IPS-NIHi11 (cell line): ENCODE results near the gene DTYMK.

Experiments
- DNase-seq: peaks from one replicate; pipeline ENCODE4 v3.0.0; 2012; ENCODE audit warnings: mixed read lengths, low spot score

Gene DTYMK

DNA sequence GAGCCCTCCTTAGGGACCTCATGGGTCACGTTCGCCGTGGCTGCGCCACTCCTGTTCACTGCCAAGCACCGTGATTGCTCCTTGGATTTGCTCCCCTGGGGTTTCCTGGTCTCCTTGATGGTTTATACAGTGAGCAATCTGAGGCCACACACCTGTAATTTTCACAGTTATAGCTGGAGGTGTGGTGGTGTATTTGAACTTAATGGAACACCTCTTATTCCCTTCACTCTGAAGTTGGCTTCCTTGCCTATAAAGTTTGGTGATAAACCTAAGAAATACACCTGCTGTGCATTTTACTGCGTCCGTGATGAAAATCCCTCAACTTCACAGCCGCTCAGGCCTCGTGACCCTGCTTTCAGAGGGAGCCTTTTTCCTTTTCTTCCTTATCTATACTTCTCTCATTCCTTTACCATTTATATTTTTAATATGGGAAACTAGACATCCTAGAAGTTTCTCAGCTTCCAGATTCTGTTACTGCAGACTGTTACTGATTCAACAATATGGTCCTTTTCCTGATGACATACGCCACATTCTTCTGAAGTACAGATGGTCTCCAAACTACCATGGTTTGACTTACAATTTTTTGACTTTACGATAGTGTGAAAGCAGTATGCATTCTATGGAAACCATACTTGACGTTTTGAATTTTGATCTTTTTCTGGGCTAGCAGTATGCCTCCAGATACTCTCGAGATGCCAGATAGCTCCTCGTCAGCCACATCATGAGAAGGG, 40.5 kb downstream of the DTYMK start:
- DNase-seq: no peak

DNA sequence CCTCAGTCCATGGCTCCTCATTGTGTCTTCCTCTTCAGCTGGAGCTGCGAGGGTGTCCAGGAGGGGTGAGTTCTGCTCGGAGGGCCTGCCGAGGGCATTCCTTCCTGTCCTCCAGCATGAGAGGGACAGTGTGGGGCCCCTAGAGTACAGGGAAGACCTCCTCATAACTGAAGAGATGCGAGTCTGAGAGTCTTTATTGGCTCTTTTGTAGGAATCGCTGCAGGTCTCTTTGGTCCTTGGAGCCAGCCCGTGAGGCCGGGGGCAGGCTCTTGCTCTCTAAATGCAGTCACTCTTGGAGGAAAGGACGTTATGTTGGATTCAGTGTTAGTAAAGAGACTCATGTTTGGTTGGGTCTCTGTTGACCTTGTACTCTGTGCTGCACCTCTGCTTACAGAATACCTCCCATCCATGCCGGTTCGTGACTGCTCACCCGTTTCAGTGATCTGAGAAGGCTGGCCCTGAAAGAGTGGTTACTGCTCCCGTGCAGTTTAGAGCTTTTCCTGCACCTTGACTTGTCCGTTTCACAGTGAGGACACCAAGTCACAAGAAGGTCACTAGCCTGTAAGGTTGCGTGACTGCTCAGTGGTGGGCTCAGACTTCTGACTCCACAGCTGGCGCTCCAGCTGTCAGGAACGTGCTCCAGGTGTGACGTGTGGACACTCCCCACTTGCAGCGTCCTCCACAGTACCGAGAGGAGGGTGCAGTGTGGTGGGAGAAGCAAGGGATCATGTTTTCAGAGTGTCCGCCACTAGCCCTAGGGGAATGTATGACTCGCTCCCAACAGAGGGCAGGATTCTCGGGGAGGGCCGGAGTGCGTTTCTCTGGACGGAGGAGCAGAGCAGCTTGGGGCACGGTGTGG, 41.3 kb downstream of the DTYMK start:
- no peak for DNase-seq

GRCh38 chr2:241641631-241642030, 45.0 kb downstream of the DTYMK start:
- DNase-seq: no peak

DNA sequence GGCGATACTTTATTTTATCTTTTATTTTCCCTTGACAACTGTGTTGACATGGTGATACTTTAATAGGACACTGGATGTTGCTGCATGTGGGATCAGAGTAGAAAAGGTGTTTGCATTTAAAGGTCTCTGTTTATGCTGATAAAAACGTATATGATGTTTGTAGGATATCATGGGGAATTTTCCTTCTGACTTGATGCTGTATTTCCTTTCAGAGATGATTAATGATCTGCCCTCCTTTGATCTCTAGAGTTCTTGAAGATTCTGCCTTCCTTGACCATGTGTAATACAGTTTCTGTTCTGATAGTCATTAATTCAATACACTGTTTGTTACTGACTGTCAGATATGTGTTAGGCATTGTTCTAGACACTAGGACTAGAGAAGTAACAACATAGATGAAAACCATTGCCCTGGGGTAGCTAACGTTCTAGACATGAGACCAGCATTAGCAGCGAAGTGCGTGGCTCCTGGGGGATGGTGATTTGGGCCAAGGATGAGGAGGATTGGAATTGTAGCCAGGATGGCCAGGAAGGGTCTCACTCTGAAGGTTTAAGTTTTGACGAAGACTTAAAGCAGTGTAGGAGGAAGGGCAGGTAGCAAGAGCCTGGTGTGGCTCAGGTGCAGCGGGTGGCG, 46.3 kb downstream of the DTYMK start:
- no peak for DNase-seq

DNA sequence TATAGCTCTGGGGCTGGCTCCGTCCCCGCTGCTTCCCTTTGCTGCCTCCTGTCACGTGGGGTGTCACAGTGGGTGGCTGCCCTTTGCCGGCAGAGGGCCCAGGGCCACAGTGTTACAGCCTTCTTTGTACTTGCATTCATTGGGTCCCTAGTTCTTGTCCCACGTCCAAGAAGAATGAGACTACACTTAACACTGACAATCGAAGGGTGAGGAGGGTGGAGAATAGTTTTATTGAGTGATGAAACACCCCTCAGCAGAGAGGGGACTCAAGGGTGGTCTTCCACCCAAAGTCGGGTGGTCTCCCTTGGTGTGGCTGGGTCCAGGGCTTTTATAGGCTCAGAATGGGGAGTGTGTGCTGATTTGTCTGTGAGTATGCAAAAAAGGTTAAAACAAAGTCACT, 47.2 kb downstream of the DTYMK start:
- no peak for DNase-seq

GRCh38 chr2:241638940-241639339, 47.7 kb downstream of the DTYMK start:
- DNase-seq: no peak

DNA sequence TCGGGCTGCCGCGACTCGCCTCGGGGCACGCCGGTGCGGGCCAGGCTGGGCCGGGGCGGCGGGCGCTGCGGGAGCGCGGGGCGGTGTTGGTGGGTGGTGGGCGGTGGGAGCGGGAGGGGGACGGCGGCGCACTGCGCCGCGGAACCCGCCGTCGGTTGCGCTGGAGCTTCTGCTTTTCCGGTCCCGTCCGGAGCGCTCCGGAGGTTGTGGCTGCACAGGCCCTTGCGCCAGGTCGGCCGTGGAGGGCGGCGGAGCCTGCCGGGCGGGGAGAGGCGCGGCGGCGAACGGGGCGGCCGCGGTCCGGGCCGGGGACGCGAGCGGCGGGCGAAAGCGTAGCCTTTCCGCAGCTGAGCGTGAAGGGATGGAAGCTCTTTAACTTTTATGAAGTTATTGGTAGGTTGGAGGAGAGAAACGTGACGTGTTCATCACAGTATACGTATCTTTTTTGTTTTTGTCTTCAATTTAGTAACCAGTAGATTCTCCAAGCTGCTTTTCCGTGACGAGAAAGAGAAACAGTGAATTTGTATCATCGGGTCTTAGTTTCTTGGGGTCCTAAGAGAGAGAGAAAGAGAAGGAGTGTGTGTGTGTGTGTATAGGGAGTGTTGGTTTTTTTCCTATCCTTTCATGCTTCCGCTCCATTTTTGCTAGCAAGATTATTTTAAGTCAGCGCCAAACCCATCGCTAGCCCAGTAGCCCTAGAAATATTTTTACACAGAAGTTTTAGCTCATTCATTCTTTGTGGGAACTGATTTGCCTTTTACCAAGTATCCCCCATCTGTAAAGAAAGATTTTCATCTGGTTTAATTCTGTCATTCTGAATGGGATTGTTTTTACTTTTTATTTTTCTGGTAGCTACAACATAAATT, 48.6 kb downstream of the DTYMK start:
- DNase-seq: no peak

DNA sequence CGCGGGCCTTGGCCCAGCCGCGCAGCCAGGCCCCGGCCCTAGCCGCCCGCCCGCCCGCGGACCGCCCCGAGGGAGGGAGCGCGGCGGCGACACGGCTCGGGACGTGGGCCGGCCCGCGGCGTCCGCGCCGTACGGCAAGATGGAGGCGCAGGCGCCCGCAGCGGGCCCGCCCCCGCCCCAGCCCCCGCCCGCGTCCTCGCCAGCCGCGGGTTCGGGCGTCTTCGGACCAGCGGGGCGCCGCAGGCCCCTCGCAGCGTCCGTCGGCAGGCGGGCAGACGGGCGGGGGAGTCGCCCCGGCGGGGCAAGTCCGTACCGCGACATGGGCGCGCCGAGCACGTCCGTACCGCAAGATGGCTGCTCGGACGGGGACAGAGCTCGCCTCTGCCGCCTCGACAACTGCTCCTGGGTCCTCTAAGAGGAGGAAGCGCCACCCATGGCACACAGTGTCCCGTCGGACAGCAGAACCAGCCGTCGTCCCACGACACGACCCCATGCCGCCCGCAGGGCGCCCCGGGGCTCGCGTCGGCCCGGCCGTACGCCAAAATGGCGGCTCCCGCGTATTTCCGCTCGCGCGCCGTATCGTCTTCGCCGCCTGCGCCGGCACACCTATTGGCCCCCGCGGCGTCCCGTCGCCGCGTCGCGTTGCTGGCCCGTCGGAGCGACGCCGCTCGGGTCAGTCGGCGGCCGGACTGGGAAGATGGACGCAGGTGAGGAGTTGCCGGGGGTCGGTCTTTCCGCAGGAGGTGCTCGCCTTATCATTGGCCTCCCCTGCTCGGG, 49.4 kb downstream of the DTYMK start, which contains the start of the genes ATG4B and THAP4:
Gene ATG4B (plus strand): TSS at position 676 of the 777 bp plus-strand sequence. CDS start 22 bp downstream, at position 698.
Gene THAP4 (minus strand): TSS at position 141 of the 777 bp plus-strand sequence. CDS start 141 bp downstream, outside the sequence.
- DNase-seq: peak; percentile 98

- peak; percentile 80 for DNase-seq
These were observed 50.2 kb downstream of the DTYMK start for GRCh38 chr2:241636182-241637017.

- no peak for DNase-seq
These were observed 50.9 kb downstream of the DTYMK start for GRCh38 chr2:241635756-241636155.

DNA sequence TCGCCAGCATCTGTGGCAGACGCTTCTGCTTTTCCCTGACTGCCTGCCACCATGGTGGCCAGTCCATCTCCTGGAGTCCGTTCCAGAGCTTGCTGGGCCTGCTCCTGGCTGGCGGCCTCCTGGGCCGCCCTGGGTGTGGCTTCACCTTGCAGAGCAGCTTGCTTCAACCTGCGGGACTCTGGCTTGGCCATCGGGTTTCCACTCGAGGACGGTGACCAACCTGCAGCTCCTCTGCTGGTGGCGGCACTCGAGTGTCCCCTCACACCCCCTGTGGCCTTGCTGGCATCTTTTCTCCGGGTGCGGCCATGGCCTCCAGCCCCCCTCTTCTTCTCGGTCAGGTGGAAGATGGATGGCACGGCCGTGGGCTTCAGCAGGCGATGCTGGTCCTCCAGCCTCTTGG, 53.1 kb downstream of the DTYMK start:
- DNase-seq: no peak

DNA sequence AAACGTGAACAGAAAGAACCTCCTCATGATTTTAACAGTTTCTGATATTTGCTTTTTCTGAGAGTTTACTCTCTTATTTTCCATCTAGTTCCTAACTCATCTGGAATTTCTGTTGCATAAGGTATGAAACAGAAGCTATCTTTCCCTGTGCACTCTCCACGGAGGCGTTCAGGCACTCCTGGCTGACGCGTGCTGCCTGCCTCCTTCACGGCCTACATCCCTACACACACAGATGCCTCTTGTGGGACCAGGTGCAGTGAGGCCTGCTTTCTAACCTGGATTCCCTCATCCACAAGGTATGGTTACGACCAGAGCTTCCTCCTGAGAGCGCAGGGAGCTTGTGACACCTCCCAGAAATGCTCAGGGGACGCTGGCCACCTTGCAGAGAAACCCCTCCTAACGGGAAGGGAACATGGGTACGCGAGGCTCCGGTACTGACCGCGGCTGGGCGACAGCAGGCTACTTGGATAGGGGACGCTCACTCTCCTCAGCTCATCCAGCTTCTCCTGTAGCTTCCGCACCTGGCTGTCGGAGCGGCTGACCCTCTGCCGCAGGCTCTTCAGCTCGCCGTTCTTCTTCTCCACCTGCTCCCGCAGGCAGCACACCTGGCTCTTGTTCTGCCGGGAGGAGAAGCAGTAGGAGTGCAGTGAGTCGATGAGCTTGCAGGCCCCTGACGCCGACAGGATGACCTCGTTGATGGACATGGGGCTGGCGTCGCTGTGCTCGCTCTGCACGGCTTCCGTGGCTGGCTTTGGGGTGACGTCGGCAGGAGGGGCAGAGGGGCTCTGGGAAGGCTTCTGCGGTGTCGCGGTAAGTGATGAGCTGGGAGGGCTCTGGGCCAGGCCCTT, 53.9 kb downstream of the DTYMK start:
- no peak for DNase-seq

GRCh38 chr2:241629762-241630435, 56.7 kb downstream of the DTYMK start:
- no peak for DNase-seq

GRCh38 chr2:241627675-241628074, 58.9 kb downstream of the DTYMK start:
- no peak for DNase-seq
